HL-60 (cell line): ENCODE data around the gene SOX6.

Source experiments
- CTCF ChIP-seq: IDR thresholded peaks from one replicate; pipeline ENCODE4 v1.5.1; 2011; ENCODE audit warnings: low read length, control low read depth, inconsistent platforms; ENCODE audit not compliant: insufficient read depth
- REST ChIP-seq: IDR thresholded peaks from 2 replicates; pipeline ENCODE4 v1.6.1; 2012; ENCODE audit warnings: low read depth; ENCODE audit not compliant: insufficient replicate concordance

- TF ChIP-seq CTCF, result no peak
- TF ChIP-seq REST, result no peak
Measured at GRCh38 chr11:15991215-15991614, 365.1 kb downstream of the SOX6 start.
